GM21367 (cell line): ENCODE results near the gene YY1.
"Not testable (repeated sequence)": the region's sequence is repeated elsewhere in the genome, so short reads cannot be mapped to it uniquely, and the experiment has no call there.

Experiments
- ATAC-seq: cut with Tn5 transposase; IDR thresholded peaks from one replicate; pipeline ENCODE4 v1.9.1; 2021; ENCODE audit not compliant: unreplicated experiment

YY1 gene

GRCh38 chr14:100283436-100283835, 44.5 kb downstream of the YY1 start:
- not testable (repeated sequence) for ATAC-seq

- no peak for ATAC-seq
These were observed 45.3 kb downstream of the YY1 start for GRCh38 chr14:100283984-100284881.

GRCh38 chr14:100285021-100285912, 46.3 kb downstream of the YY1 start:
- ATAC-seq = peak; percentile 80

DNA sequence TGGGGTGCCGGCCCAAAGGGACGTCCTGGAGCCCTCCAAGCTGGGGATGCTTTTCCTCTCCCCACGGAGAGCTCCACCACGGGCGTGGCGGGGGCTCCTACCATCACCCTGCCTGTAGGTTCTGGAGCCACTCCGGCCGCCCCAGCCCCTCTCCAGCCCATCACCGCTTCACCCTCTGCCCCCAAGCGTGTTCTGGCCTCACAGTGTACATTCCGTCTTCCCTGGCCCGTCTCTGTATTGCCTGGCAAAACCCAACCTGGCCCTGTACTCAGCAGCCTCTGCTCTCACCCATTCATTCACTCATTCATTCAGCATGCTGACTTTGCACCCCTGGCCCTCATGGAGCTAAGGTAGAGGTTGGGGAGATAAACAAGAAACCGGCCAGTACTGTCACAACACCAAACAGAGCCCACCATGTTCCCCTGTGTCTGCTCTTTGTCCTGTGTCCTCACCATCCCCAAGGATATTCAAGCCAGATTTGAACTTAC, 47.0 kb downstream of the YY1 start:
- ATAC-seq = peak; percentile 6

GRCh38 chr14:100286484-100287191, 47.7 kb downstream of the YY1 start:
- no peak for ATAC-seq

- no peak for ATAC-seq
These were observed 48.5 kb downstream of the YY1 start for GRCh38 chr14:100287202-100287997.

- not testable (repeated sequence) for ATAC-seq
These were observed 49.0 kb downstream of the YY1 start for GRCh38 chr14:100287998-100288295.

GRCh38 chr14:100288382-100289185, 49.6 kb downstream of the YY1 start:
- no peak for ATAC-seq

GRCh38 chr14:100289916-100290606, 51.1 kb downstream of the YY1 start:
- no peak for ATAC-seq

- no peak for ATAC-seq
These were observed 51.8 kb downstream of the YY1 start for GRCh38 chr14:100290607-100291304.

DNA sequence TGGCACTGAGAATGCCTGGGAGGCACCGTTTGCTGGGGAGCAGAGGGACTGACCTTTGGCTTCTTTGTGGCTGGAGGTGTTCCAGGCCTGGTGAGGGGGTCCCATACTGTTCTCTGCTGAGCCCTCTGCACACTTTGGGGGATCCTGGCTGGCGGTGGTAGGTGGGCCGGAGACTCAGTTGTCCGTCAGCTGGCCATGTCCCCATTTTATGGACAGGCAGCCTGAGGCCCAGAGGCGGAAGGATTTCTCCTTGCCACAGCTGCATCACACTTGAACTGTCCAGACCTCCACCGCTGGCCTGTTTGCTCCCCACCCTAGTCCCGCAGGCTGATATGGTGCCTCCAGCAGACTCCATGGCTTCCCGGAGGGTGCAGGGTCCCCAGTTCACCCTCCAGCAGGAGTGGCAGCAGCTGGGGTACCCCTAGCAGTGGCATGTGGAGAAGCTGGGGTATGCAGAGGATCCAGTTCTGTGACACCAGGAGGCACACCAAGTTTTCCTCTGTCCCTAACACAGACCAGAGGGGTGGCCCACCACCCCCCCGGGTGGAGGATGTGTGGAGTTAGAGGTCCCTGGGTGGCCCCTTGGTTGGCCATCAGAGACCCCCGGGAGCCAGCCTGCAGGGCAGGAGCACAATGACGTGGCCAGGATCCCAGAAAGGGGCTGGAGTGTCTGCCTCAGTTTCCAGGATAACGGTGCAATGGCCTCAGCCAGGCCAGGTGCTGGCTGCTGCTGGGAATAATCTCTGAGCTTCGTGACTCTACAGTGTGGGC, 52.5 kb downstream of the YY1 start:
- no peak for ATAC-seq

DNA sequence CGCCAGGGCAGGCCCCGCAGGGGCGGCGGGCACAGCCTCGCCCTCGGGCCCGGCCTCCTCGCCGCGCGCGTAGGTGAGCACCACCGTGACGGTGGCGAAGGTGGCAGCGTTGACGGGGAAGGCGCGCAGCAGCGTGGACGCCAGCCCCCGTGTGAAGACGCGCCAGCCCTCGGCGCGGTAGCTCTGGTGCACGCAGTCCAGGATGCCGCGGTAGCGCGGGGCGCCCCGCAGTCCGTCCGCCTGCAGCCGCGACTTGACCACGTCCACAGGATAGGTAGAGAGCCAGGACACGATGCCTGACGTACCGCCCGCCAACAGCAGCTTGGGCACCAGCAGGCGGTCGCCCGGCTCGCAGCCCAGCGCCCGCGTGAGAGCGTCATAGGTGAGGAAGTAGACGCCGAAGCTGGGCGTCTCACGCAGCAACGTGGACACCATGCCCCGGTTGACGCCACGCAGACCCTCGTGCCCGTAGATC, 53.4 kb downstream of the YY1 start:
- no peak for ATAC-seq

- ATAC-seq = no peak
These were observed 54.0 kb downstream of the YY1 start for GRCh38 chr14:100292776-100293461.

- no peak for ATAC-seq
These were observed 54.7 kb downstream of the YY1 start for GRCh38 chr14:100293497-100294212.

DNA sequence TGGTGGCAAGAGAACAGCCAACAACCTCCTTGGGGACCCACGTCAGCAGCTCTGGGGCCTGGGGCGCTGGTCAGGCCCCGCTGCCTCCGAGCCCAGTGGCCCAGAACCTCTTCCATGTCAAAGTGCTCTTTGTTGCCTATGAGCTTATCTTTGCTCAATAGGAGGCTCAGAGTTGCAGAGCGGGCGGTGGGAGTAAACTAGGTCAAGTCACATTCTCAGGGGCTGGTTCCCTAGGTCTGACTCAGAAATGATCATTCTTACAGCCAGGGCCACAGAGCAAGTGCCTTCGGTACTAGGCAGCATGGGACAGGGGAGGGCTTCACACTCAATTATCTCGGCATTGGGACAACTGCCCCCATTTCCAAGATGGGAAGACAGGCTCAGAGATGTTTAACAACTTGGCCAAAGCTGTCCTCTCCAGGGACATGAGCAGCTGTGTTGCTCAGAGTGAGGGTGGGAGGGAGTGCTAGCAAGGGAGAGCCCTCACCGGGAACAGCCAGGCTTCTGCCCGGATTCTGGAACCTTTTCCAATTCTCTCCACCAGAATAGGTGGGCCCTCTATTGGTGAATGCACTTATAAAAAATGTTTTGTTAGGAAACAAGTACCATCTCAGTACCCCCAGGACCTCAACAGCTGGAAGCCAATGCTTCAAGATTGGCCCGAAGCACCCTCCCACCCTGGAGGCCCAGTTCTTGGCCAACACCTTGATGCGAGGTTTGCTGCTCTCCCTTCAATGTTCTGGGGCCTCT, 55.4 kb downstream of the YY1 start:
- no peak for ATAC-seq

DNA sequence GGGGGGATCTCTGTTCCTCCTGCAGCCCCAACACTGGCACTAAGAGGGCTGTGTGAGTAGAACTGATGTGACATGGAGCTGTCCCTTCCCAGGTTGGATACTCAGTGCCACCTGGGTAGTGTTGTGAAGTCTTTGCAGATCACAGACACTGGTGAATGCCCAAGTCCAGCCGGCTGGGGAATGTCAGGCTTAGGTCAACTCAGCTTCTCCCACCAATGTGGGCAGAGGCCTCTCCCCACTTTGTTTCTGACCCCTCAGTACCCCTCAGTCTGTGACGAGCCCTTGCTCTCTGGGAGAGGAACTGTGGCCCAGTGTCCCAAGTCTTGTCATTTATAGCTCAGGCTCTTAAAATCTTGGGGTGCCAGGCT, 56.0 kb downstream of the YY1 start:
- no peak for ATAC-seq
